Mesodermal cell (in vitro differentiated cells): ENCODE data around the gene CDC14A.

Experiments
- H3K27ac ChIP-seq: 2 replicates; pipeline ENCODE4 v1.7.0; 2013; ENCODE audit warnings: mild to moderate bottlenecking, low read depth, low read length, moderate library complexity; ENCODE audit not compliant: severe bottlenecking
- H3K36me3 ChIP-seq: 2 replicates; pipeline ENCODE4 v1.7.1; 2013; ENCODE audit warnings: mild to moderate bottlenecking, low read length, moderate library complexity; ENCODE audit not compliant: control insufficient read depth, insufficient read depth
- H3K4me1 ChIP-seq: one replicate; pipeline ENCODE4 v1.7.1; 2013; ENCODE audit warnings: mild to moderate bottlenecking, low read length; ENCODE audit not compliant: insufficient read depth, control insufficient read depth, poor library complexity, severe bottlenecking
- H3K4me3 ChIP-seq: 2 replicates; pipeline ENCODE4 v1.7.0; 2013; ENCODE audit warnings: low read length, control low read depth, mild to moderate bottlenecking; ENCODE audit not compliant: insufficient read depth, poor library complexity, severe bottlenecking; ENCODE audit errors: extremely low read depth
- H3K9me3 ChIP-seq: 2 replicates; pipeline ENCODE4 v1.7.1; 2013; ENCODE audit warnings: mild to moderate bottlenecking, low read length, moderate library complexity; ENCODE audit not compliant: control insufficient read depth
- WGBS, 2 experiments: methylation state at CpG; one replicate each; pipeline ENCODE4 v1.1.5; 2013; ENCODE audit warnings: missing lambda C conversion rate in 2 of 2; ENCODE audit not compliant: insufficient coverage in 2 of 2; 5-methylcytosine and 5-hydroxymethylcytosine counted together

The CDC14A gene

GRCh38 chr1:100483230-100483629 is 130.9 kb downstream of the CDC14A start:
- no peaks in the 10 kb centered on the region for H3K9me3 ChIP-seq
- 80 to 83% methylated on average over 1 of the region's 3 CpGs for WGBS, 2 experiments
- H3K4me3 ChIP-seq, result no peak overlapping the region
- H3K4me1 ChIP-seq, result no peaks in the 10 kb centered on the region
- peaks cover 16% of the 10 kb centered on the region for H3K36me3 ChIP-seq
- H3K27ac ChIP-seq, result no peak overlapping the region

GRCh38 chr1:100485855-100486258 is 133.6 kb downstream of the CDC14A start:
- Histone ChIP-seq H3K9me3 (no peaks in the 10 kb centered on the region), H3K36me3 (peaks cover 14% of the 10 kb centered on the region), H3K27ac (no peak overlapping the region), H3K4me3 (no peak overlapping the region), H3K4me1 (no peaks in the 10 kb centered on the region)
- WGBS, 2 experiments, result 100% methylated on average over 1 of the region's 2 CpGs; no CpG with 5 or more reads in 1 of the 2 experiments

- Histone ChIP-seq H3K36me3 (peaks cover 27% of the 10 kb centered on the region), H3K4me1 (no peaks in the 10 kb centered on the region), H3K27ac (no peak overlapping the region)
Observed at GRCh38 chr1:100494393-100495084, 142.2 kb downstream of the CDC14A start.

GRCh38 chr1:100496896-100497295 is 144.6 kb downstream of the CDC14A start:
- no peak overlapping the region for H3K27ac ChIP-seq
- H3K36me3 ChIP-seq, result peaks cover 44% of the 10 kb centered on the region
- H3K4me3 ChIP-seq, result no peak overlapping the region
- no peaks in the 10 kb centered on the region for H3K4me1 ChIP-seq
- WGBS, 2 experiments, result 97 to 100% methylated on average over 2 of the region's 2 CpGs
- no peaks in the 10 kb centered on the region for H3K9me3 ChIP-seq

More at GRCh38 chr1:100494393-100495084, 142.2 kb downstream of the CDC14A start:
- Histone ChIP-seq H3K4me3 (no peak overlapping the region), H3K9me3 (no peaks in the 10 kb centered on the region)
- 100% methylated on average over 1 to 3 of the region's 4 CpGs for WGBS, 2 experiments

- Histone ChIP-seq H3K4me3 (no peak overlapping the region), H3K9me3 (no peaks in the 10 kb centered on the region), H3K36me3 (peaks cover 52% of the 10 kb centered on the region), H3K4me1 (no peaks in the 10 kb centered on the region), H3K27ac (no peak overlapping the region)
- WGBS, 2 experiments, result 94 to 100% methylated on average over 1 to 2 of the region's 4 CpGs
Observed at GRCh38 chr1:100497796-100498195, 145.5 kb downstream of the CDC14A start.

GRCh38 chr1:100499194-100499811 is 147.0 kb downstream of the CDC14A start:
- no peak overlapping the region for H3K4me3 ChIP-seq
- 92 to 96% methylated on average over 5 to 7 of the region's 11 CpGs for WGBS, 2 experiments
- no peaks in the 10 kb centered on the region for H3K4me1 ChIP-seq
- peaks cover 56% of the 10 kb centered on the region for H3K36me3 ChIP-seq
- H3K9me3 ChIP-seq, result no peaks in the 10 kb centered on the region
- H3K27ac ChIP-seq, result no peak overlapping the region

GRCh38 chr1:100502052-100502792 is 149.9 kb downstream of the CDC14A start:
- Histone ChIP-seq H3K4me3 (no peak overlapping the region), H3K27ac (no peak overlapping the region), H3K4me1 (no peaks in the 10 kb centered on the region), H3K9me3 (no peaks in the 10 kb centered on the region), H3K36me3 (peaks cover 65% of the 10 kb centered on the region)
- WGBS, 2 experiments, result 71 to 100% methylated on average over 1 of the region's 3 CpGs

- peaks cover 52% of the 10 kb centered on the region for H3K36me3 ChIP-seq
- no peak overlapping the region for H3K4me3 ChIP-seq
- no peaks in the 10 kb centered on the region for H3K9me3 ChIP-seq
- no peak overlapping the region for H3K27ac ChIP-seq
- no peaks in the 10 kb centered on the region for H3K4me1 ChIP-seq
- no CpG with 5 or more reads among the region's 2 CpGs for WGBS, 2 experiments
Observed at GRCh38 chr1:100506217-100506616, 153.9 kb downstream of the CDC14A start.

- no peaks in the 10 kb centered on the region for H3K4me1 ChIP-seq
- H3K9me3 ChIP-seq, result no peaks in the 10 kb centered on the region
- WGBS, 2 experiments, result 88 to 91% methylated on average over 1 of the region's 1 CpG
- peaks cover 29% of the 10 kb centered on the region for H3K36me3 ChIP-seq
- no peak overlapping the region for H3K27ac ChIP-seq
- H3K4me3 ChIP-seq, result no peak overlapping the region
Observed at GRCh38 chr1:100510451-100510850, 158.1 kb downstream of the CDC14A start.

GRCh38 chr1:100511058-100511457 is 158.8 kb downstream of the CDC14A start:
- 86 to 90% methylated on average over 3 of the region's 4 CpGs for WGBS, 2 experiments
- Histone ChIP-seq H3K27ac (no peak overlapping the region), H3K4me1 (no peaks in the 10 kb centered on the region), H3K4me3 (no peak overlapping the region), H3K9me3 (no peaks in the 10 kb centered on the region), H3K36me3 (peaks cover 24% of the 10 kb centered on the region)
